Measurements from ENCODE around the gene HLA-DRB5. TPM values are rescaled to one million over a fixed set of nuclear protein-coding genes. Genes with fewer than 3 reads are reported as not detected.
"Not testable (repeated sequence)": the region's sequence is repeated elsewhere in the genome, so short reads cannot be mapped to it uniquely, and the experiment has no call there.

The HLA-DRB5 gene
- polyA plus RNA-seq, 2 donors, result 0.08 to 0.34 TPM

GRCh38 chr6:32558426-32559057 lies 28.5 kb upstream of the HLA-DRB5 start:
- Histone ChIP-seq H3K4me3 (ENCODE audit: low read depth in 1 of 2, low read length in 2 of 2) (no peak overlapping the region), H3K27ac (ENCODE audit: low read depth in 2 of 2, low read length in 1 of 2) (no peak overlapping the region), H3K27me3 (ENCODE audit: control insufficient read depth in 1 of 2, insufficient read depth in 2 of 2, low read length in 2 of 2) (no peaks in the 10 kb centered on the region), H3K9me3 (ENCODE audit: control insufficient read depth in 2 of 2, insufficient read depth in 1 of 2, low read depth in 1 of 2, low read length in 1 of 2) (no peaks in the 10 kb centered on the region), H3K36me3 (ENCODE audit: control insufficient read depth in 2 of 2, insufficient read depth in 2 of 2, low read length in 1 of 2) (no peaks in the 10 kb centered on the region), H3K4me1 (ENCODE audit: control insufficient read depth in 2 of 2, insufficient read depth in 2 of 2, low read length in 1 of 2) (no peaks in the 10 kb centered on the region)
- 11 to 23% methylated on average over 11 to 12 of the region's 13 CpGs for WGBS, 2 donors

DNA sequence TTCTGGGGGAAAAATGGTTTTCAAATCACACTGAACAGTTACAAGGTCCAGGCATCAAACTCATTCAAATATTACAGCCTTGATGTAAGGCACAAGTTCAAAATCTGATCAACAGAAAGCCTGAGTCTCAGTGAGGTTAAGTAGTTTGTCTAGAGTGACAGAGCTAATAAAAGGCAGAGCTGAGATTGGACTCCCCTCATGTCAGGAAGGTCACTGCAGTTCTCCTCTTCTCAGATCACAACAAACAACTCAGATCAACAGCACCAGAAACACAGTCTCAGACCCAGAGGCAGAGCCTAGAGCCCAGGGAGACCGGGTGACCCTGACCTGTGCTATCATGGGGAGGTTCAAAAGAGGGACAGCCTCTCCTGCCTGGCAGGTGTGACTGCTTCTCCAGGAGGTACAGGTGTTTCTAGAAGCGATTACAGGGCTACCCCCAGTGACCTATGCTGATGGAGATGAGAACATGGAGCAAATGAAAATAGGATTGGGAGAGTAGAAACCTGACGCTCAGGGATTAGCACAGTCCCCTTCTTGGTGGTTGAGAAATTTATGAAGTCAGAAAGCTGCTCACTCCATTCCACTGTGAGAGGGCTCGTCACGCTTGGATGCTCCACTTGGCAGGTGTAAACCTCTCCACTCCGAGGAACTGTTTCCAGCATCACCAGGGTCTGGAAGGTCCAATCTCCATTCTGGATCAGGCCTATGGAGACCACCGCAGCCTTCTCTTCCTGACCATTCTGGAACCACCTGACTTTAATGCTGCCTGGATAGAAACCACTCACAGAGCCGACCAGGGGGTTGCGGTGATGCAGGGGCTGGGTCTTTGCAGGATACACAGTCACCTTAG lies 24.3 kb upstream of the HLA-DRB5 start:
- H3K27me3 ChIP-seq (ENCODE audit: control insufficient read depth in 1 of 2, insufficient read depth in 2 of 2, low read length in 2 of 2), result no peaks in the 10 kb centered on the region
- 54 to 60% methylated on average over 7 to 8 of the region's 9 CpGs for WGBS, 2 donors
- no peak overlapping the region for H3K4me3 ChIP-seq (ENCODE audit: low read depth in 1 of 2, low read length in 2 of 2)
- no peak overlapping the region for H3K27ac ChIP-seq (ENCODE audit: low read depth in 2 of 2, low read length in 1 of 2)
- H3K36me3 ChIP-seq (ENCODE audit: control insufficient read depth in 2 of 2, insufficient read depth in 2 of 2, low read length in 1 of 2), result no peaks in the 10 kb centered on the region
- H3K9me3 ChIP-seq (ENCODE audit: control insufficient read depth in 2 of 2, insufficient read depth in 1 of 2, low read depth in 1 of 2, low read length in 1 of 2), result no peaks in the 10 kb centered on the region
- H3K4me1 ChIP-seq (ENCODE audit: control insufficient read depth in 2 of 2, insufficient read depth in 2 of 2, low read length in 1 of 2), result no peaks in the 10 kb centered on the region

DNA sequence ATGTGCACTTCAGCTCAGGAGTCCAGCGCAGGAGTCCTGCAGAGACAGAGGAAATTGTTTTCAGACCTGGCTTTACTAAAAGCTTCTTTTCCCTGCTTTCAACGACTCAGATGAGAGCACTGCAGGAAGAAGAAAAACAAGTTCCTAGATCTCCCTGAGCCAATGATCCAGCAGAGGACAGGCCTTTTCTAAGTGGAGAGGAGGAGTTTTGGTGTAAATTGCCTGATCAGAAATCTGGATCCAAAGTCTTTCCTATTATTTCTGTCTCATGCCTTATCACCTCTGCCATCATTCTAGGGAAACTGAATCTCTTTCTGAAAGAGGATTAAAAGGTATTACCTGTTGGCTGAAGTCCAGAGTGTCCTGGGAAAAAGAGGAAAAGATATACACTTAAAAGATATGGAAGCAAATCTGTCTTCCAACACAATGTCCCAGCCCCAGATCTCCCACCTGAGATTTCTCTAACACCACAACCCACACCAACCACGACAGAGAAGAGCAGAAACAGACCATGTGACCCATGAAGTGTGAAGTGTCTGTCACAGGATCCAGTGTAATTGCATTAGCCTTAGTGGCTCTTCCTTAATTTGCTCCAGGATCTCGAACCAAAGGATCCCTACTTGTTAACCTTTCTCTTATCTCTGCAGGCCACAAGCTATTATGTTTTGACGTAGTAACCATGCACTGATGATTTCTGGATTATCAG lies 23.1 kb upstream of the HLA-DRB5 start:
- H3K9me3 ChIP-seq (ENCODE audit: control insufficient read depth in 2 of 2, insufficient read depth in 1 of 2, low read depth in 1 of 2, low read length in 1 of 2), result no peaks in the 10 kb centered on the region
- H3K4me3 ChIP-seq (ENCODE audit: low read depth in 1 of 2, low read length in 2 of 2), result no peak overlapping the region
- H3K27me3 ChIP-seq (ENCODE audit: control insufficient read depth in 1 of 2, insufficient read depth in 2 of 2, low read length in 2 of 2), result no peaks in the 10 kb centered on the region
- H3K36me3 ChIP-seq (ENCODE audit: control insufficient read depth in 2 of 2, insufficient read depth in 2 of 2, low read length in 1 of 2), result no peaks in the 10 kb centered on the region
- no peak overlapping the region for H3K27ac ChIP-seq (ENCODE audit: low read depth in 2 of 2, low read length in 1 of 2)
- WGBS, 2 donors, result 29 to 38% methylated on average over 4 of the region's 5 CpGs
- H3K4me1 ChIP-seq (ENCODE audit: control insufficient read depth in 2 of 2, insufficient read depth in 2 of 2, low read length in 1 of 2), result no peaks in the 10 kb centered on the region

- Histone ChIP-seq H3K4me3 (ENCODE audit: low read depth in 1 of 2, low read length in 2 of 2) (no peak overlapping the region), H3K9me3 (ENCODE audit: control insufficient read depth in 2 of 2, insufficient read depth in 1 of 2, low read depth in 1 of 2, low read length in 1 of 2) (no peaks in the 10 kb centered on the region), H3K27me3 (ENCODE audit: control insufficient read depth in 1 of 2, insufficient read depth in 2 of 2, low read length in 2 of 2) (no peaks in the 10 kb centered on the region), H3K36me3 (ENCODE audit: control insufficient read depth in 2 of 2, insufficient read depth in 2 of 2, low read length in 1 of 2) (no peaks in the 10 kb centered on the region), H3K4me1 (ENCODE audit: control insufficient read depth in 2 of 2, insufficient read depth in 2 of 2, low read length in 1 of 2) (no peaks in the 10 kb centered on the region), H3K27ac (ENCODE audit: low read depth in 2 of 2, low read length in 1 of 2) (no peak overlapping the region)
- WGBS, 2 donors, result 28 to 38% methylated on average over 4 to 5 of the region's 5 CpGs
These were observed 21.3 kb upstream of the HLA-DRB5 start for GRCh38 chr6:32551410-32551809.

GRCh38 chr6:32539839-32540238 lies 9.8 kb upstream of the HLA-DRB5 start:
- Histone ChIP-seq H3K4me1 (ENCODE audit: control insufficient read depth in 2 of 2, insufficient read depth in 2 of 2, low read length in 1 of 2) (no peaks in the 10 kb centered on the region), H3K9me3 (ENCODE audit: control insufficient read depth in 2 of 2, insufficient read depth in 1 of 2, low read depth in 1 of 2, low read length in 1 of 2) (no peaks in the 10 kb centered on the region), H3K36me3 (ENCODE audit: control insufficient read depth in 2 of 2, insufficient read depth in 2 of 2, low read length in 1 of 2) (no peaks in the 10 kb centered on the region), H3K27ac (ENCODE audit: low read depth in 2 of 2, low read length in 1 of 2) (no peak overlapping the region), H3K4me3 (ENCODE audit: low read depth in 1 of 2, low read length in 2 of 2) (no peak overlapping the region), H3K27me3 (ENCODE audit: control insufficient read depth in 1 of 2, insufficient read depth in 2 of 2, low read length in 2 of 2) (no peaks in the 10 kb centered on the region)
- 28 to 57% methylated on average over 1 to 3 of the region's 5 CpGs for WGBS, 2 donors

DNA sequence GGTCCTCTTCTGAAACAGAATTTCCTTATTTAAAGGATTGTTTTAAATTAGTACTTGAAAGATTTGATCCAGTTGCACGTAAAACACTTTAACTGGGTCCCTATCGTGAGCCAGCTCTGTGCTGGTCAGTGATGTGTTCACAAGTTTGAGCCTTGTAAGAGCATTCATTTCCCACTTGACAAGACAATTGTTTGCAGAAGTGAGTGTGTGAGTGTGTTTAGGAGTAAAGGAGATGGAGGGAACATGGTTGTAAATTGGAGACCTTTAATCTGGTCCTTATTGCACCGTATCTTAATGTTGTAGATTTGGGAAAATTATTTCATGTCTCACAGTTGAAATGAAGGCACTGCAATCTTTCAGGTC lies 325 bp upstream of the HLA-DRB5 start:
- WGBS, 2 donors, result 0% methylated on average over 3 of the region's 3 CpGs
- H3K9me3 ChIP-seq (ENCODE audit: control insufficient read depth in 2 of 2, insufficient read depth in 1 of 2, low read depth in 1 of 2, low read length in 1 of 2); H3K27ac ChIP-seq (ENCODE audit: low read depth in 2 of 2, low read length in 1 of 2); H3K27me3 ChIP-seq (ENCODE audit: control insufficient read depth in 1 of 2, insufficient read depth in 2 of 2, low read length in 2 of 2); H3K4me3 ChIP-seq (ENCODE audit: low read depth in 1 of 2, low read length in 2 of 2); H3K36me3 ChIP-seq (ENCODE audit: control insufficient read depth in 2 of 2, insufficient read depth in 2 of 2, low read length in 1 of 2); H3K4me1 ChIP-seq (ENCODE audit: control insufficient read depth in 2 of 2, insufficient read depth in 2 of 2, low read length in 1 of 2): not testable (repeated sequence)

DNA sequence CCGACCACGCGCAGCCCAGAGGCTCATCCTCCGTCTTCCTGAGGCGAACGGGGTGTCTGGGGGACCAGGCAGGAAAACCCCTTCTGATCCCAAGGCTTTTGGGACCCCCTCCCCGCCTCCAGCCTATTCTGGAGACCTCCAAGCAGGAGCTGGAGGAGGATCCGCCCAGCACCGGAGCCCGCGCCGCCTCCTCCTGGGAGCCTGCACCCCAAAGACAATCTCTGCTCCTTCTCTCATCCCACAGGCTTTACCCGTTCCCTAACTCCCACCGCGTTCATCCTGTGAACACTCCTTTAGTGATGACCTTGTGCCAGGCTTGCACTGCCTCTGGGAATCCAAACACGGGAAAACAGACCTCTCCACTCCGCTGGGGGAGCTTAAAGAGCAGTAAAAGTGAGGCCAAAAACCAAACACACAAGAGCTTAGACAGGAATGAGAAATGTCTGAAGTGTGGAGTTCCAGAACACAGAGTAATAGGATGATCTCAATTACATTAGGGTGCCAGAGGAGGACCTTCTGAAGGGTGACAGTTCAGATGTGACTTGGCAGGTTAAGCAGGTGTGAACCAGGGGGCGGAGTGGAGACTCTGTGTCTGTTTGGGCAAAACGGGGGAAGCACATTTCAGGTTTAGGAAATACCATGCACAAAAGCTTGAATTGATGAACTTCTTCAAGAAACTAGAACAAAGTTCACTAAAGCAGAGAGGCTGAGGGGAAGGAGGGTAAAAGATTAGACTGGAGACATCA lies 7.6 kb downstream of the HLA-DRB5 start:
- WGBS, 2 donors, result no CpG with 5 or more reads among the region's 19 CpGs
- Histone ChIP-seq H3K4me1 (ENCODE audit: control insufficient read depth in 2 of 2, insufficient read depth in 2 of 2, low read length in 1 of 2) (no peaks in the 10 kb centered on the region), H3K9me3 (ENCODE audit: control insufficient read depth in 2 of 2, insufficient read depth in 1 of 2, low read depth in 1 of 2, low read length in 1 of 2) (no peaks in the 10 kb centered on the region), H3K27me3 (ENCODE audit: control insufficient read depth in 1 of 2, insufficient read depth in 2 of 2, low read length in 2 of 2) (no peaks in the 10 kb centered on the region), H3K4me3 (ENCODE audit: low read depth in 1 of 2, low read length in 2 of 2) (no peak overlapping the region), H3K36me3 (ENCODE audit: control insufficient read depth in 2 of 2, insufficient read depth in 2 of 2, low read length in 1 of 2) (no peaks in the 10 kb centered on the region), H3K27ac (ENCODE audit: low read depth in 2 of 2, low read length in 1 of 2) (no peak overlapping the region)

- Histone ChIP-seq H3K36me3 (ENCODE audit: control insufficient read depth in 2 of 2, insufficient read depth in 2 of 2, low read length in 1 of 2) (no peaks in the 10 kb centered on the region), H3K27ac (ENCODE audit: low read depth in 2 of 2, low read length in 1 of 2) (no peak overlapping the region), H3K27me3 (ENCODE audit: control insufficient read depth in 1 of 2, insufficient read depth in 2 of 2, low read length in 2 of 2) (no peaks in the 10 kb centered on the region), H3K4me1 (ENCODE audit: control insufficient read depth in 2 of 2, insufficient read depth in 2 of 2, low read length in 1 of 2) (no peaks in the 10 kb centered on the region), H3K4me3 (ENCODE audit: low read depth in 1 of 2, low read length in 2 of 2) (no peak overlapping the region), H3K9me3 (ENCODE audit: control insufficient read depth in 2 of 2, insufficient read depth in 1 of 2, low read depth in 1 of 2, low read length in 1 of 2) (no peaks in the 10 kb centered on the region)
- WGBS, 2 donors, result no CpG with 5 or more reads among the region's 1 CpG
These were observed 10.2 kb downstream of the HLA-DRB5 start for GRCh38 chr6:32519910-32520258.

- 68 to 100% methylated on average over 1 to 4 of the region's 4 CpGs for WGBS, 2 donors
- Histone ChIP-seq H3K36me3 (ENCODE audit: control insufficient read depth in 2 of 2, insufficient read depth in 2 of 2, low read length in 1 of 2) (no peaks in the 10 kb centered on the region), H3K9me3 (ENCODE audit: control insufficient read depth in 2 of 2, insufficient read depth in 1 of 2, low read depth in 1 of 2, low read length in 1 of 2) (no peaks in the 10 kb centered on the region), H3K27me3 (ENCODE audit: control insufficient read depth in 1 of 2, insufficient read depth in 2 of 2, low read length in 2 of 2) (no peaks in the 10 kb centered on the region), H3K4me3 (ENCODE audit: low read depth in 1 of 2, low read length in 2 of 2) (no peak overlapping the region), H3K4me1 (ENCODE audit: control insufficient read depth in 2 of 2, insufficient read depth in 2 of 2, low read length in 1 of 2) (no peaks in the 10 kb centered on the region), H3K27ac (ENCODE audit: low read depth in 2 of 2, low read length in 1 of 2) (no peak overlapping the region)
These were observed 10.8 kb downstream of the HLA-DRB5 start for GRCh38 chr6:32519118-32519909.

Measured in esophagus (tissue), 2 donors.